Measurements from ENCODE around the gene TYMS. TPM values are rescaled to one million over a fixed set of nuclear protein-coding genes. Genes with fewer than 3 reads are reported as not detected.

TYMS gene
- total RNA-seq, 4 donors from 2014 or later, result 6.7 to 29.6 (median 21.3) TPM

- 74 to 89% methylated on average over 6 to 10 of the region's 10 CpGs for WGBS, 2 donors
- no peaks in the 10 kb centered on the region for H3K9me3 ChIP-seq
- intact Hi-C loops (cut with DNase I), result no loop called here
- H3K4me1 ChIP-seq, result peaks cover 0 to 21% (median 5%) of the 10 kb centered on the region in 3 donors
- peaks cover 0 to 39% (median 0%) of the 10 kb centered on the region in 4 donors for H3K27me3 ChIP-seq
- TF ChIP-seq POLR2A (IDR thresholded peaks at IDR 0.05), result no peak
- TF ChIP-seq, protein P1, sequence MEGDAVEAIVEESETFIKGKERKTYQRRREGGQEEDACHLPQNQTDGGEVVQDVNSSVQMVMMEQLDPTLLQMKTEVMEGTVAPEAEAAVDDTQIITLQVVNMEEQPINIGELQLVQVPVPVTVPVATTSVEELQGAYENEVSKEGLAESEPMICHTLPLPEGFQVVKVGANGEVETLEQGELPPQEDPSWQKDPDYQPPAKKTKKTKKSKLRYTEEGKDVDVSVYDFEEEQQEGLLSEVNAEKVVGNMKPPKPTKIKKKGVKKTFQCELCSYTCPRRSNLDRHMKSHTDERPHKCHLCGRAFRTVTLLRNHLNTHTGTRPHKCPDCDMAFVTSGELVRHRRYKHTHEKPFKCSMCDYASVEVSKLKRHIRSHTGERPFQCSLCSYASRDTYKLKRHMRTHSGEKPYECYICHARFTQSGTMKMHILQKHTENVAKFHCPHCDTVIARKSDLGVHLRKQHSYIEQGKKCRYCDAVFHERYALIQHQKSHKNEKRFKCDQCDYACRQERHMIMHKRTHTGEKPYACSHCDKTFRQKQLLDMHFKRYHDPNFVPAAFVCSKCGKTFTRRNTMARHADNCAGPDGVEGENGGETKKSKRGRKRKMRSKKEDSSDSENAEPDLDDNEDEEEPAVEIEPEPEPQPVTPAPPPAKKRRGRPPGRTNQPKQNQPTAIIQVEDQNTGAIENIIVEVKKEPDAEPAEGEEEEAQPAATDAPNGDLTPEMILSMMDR (IDR thresholded peaks at IDR 0.05), result no peak
- no peak overlapping the region for H3K27ac ChIP-seq
- no peak for DNase-seq
- peak overlapping the region in 3 of 4 donors; percentile 65 to 85 (median 74) for H3K4me3 ChIP-seq
- no peaks in the 10 kb centered on the region for H3K36me3 ChIP-seq
These were observed 1.6 kb downstream of the TYMS start for GRCh38 chr18:658947-659533.

DNA sequence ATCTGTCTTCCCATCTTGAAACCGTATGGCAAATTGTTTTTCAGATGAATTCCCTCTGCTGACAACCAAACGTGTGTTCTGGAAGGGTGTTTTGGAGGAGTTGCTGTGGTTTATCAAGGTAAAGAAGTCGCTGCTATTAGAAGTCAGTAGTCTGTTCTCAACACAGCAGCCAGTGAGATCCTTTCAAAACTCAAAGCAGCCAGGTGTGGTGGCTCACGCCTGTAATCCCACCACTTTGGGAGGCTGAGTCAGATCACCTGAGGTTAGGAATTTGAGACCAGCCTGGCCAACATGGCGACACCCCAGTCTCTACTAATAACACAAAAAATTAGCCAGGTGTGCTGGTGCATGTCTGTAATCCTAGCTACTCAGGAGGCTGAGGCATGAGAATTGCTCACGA is 2.1 kb downstream of the TYMS start:
- no peak for TF ChIP-seq POLR2A (IDR thresholded peaks at IDR 0.05)
- TF ChIP-seq, protein P1 (IDR thresholded peaks at IDR 0.05), result no peak
- WGBS, 2 donors, result 69 to 100% methylated on average over 3 to 5 of the region's 6 CpGs
- DNase-seq, result no peak

GRCh38 chr18:662197-662596 is 4.7 kb downstream of the TYMS start:
- Histone ChIP-seq H3K9me3 (no peaks in the 10 kb centered on the region), H3K4me1 (peaks cover 0 to 15% (median 5%) of the 10 kb centered on the region in 3 donors), H3K27ac (no peak overlapping the region), H3K36me3 (no peaks in the 10 kb centered on the region), H3K4me3 (no peak overlapping the region), H3K27me3 (peaks cover 0 to 20% (median 0%) of the 10 kb centered on the region in 4 donors)
- intact Hi-C loops (cut with DNase I), result no loop called here
- 96 to 100% methylated on average over 4 of the region's 4 CpGs for whole genome bisulfite sequencing, 2 donors
- DNase-seq, result no peak
- TF ChIP-seq POLR2A (IDR thresholded peaks at IDR 0.05), result no peak
- TF ChIP-seq, protein P1 (IDR thresholded peaks at IDR 0.05), result no peak

More for the DNA sequence above, 2.1 kb downstream of the TYMS start:
- Histone ChIP-seq H3K27ac (no peak overlapping the region), H3K36me3 (no peaks in the 10 kb centered on the region), H3K4me3 (no peak overlapping the region), H3K4me1 (peaks cover 0 to 21% (median 5%) of the 10 kb centered on the region in 3 donors), H3K9me3 (no peaks in the 10 kb centered on the region), H3K27me3 (peaks cover 0 to 34% (median 0%) of the 10 kb centered on the region in 4 donors)
- intact Hi-C loops (cut with DNase I), result no loop called here

DNA sequence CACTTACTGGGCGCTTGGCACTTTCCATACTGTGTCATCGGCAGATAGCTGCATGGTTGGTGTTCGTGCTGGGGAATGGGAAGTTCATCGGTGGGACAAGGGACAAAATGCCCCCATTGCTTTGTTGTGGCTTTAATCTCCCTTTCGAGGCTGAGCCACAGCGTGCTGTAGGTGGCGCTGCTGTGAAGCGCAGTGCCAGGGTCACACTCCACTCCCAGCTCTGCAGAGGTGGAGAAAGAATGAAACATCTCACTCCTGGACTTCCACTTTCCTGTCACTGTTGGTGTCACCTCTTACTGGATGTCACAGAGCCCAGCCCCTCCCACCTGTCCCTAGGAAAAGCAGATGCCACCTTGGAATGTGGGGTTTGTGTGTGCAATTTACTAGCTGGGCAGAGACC is 8.7 kb downstream of the TYMS start:
- Histone ChIP-seq H3K36me3 (peaks cover 0 to 26% (median 4%) of the 10 kb centered on the region in 3 donors), H3K27me3 (no peaks in the 10 kb centered on the region), H3K4me1 (no peaks in the 10 kb centered on the region), H3K9me3 (no peaks in the 10 kb centered on the region), H3K4me3 (no peak overlapping the region), H3K27ac (no peak overlapping the region)
- DNase-seq, result no peak
- intact Hi-C loops (cut with DNase I), result no loop called here
- 89 to 92% methylated on average over 7 to 8 of the region's 8 CpGs for WGBS, 2 donors
- no peak for TF ChIP-seq POLR2A (IDR thresholded peaks at IDR 0.05)
- TF ChIP-seq, protein P1 (IDR thresholded peaks at IDR 0.05), result peak in 1 of 6 experiments; percentile 6

- Histone ChIP-seq H3K4me3 (no peak overlapping the region), H3K27me3 (no peaks in the 10 kb centered on the region), H3K36me3 (peaks cover 0 to 30% (median 4%) of the 10 kb centered on the region in 3 donors), H3K27ac (no peak overlapping the region), H3K4me1 (no peaks in the 10 kb centered on the region), H3K9me3 (no peaks in the 10 kb centered on the region)
- TF ChIP-seq, protein P1 (IDR thresholded peaks at IDR 0.05), result no peak
- TF ChIP-seq POLR2A (IDR thresholded peaks at IDR 0.05), result no peak
- intact Hi-C loops (cut with DNase I), result no loop called here
- DNase-seq, result no peak
- 96 to 98% methylated on average over 3 of the region's 3 CpGs for WGBS, 2 donors
These were observed 9.2 kb downstream of the TYMS start for GRCh38 chr18:666628-667027.

Data from esophagus squamous epithelium (tissue), 5 donors.